ENCODE data around the gene SIGLEC1.

The SIGLEC1 gene

DNA sequence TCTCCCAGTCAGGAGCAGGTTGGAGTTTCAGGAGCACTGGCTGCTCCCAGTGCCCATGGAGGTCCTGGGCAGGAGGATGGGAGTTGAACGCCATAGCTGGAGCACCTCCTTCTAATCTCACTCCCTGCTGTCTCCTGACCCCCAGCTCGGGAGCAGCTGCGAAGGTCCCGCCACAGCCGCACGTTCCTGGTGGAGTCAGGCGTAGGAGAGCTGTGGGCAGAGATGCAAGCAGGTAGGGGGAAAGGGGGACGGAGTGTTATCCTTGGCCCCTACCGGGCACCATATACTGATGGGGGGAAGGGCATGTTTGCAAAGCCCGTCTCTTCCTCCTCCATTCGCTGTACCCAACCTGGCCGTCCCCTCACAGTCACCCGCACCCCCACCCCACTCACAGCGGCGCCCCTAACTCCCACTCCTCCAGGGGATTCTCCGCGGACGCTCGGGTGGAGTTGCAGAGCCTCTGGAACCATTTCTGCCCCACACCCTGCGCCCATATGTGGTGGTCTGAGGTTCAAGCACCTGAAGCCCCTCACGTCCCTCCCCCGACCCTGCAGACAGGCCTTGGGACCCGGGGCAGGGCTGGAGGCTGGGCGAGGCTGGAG, 36.8 kb upstream of the SIGLEC1 start (continued):
- TF ChIP-seq, protein P1, sequence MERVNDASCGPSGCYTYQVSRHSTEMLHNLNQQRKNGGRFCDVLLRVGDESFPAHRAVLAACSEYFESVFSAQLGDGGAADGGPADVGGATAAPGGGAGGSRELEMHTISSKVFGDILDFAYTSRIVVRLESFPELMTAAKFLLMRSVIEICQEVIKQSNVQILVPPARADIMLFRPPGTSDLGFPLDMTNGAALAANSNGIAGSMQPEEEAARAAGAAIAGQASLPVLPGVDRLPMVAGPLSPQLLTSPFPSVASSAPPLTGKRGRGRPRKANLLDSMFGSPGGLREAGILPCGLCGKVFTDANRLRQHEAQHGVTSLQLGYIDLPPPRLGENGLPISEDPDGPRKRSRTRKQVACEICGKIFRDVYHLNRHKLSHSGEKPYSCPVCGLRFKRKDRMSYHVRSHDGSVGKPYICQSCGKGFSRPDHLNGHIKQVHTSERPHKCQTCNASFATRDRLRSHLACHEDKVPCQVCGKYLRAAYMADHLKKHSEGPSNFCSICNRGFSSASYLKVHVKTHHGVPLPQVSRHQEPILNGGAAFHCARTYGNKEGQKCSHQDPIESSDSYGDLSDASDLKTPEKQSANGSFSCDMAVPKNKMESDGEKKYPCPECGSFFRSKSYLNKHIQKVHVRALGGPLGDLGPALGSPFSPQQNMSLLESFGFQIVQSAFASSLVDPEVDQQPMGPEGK (CRISPR knock-in tag; IDR thresholded peaks at IDR 0.05; ENCODE audit: borderline replicate concordance) = no peak

DNA sequence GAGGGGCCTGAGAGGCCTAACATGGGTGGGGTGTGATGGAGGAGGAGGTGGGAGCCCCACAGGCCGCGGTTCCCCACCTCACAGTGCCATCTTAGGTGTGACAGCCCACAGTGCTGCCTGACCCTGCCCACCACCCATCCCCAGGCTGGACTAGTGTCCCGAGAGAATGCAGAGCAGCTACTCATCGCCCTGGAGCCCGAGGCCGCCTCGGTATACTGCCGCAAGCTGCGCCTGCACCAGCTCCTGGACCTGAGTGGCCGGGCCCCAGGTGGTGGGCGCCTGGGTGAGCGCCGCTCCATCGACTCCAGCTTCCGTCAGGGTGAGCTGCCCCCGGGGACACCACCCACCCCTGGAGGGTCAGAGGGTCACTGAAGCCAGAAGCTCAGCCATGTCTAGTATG, 35.7 kb upstream of the SIGLEC1 start:
- no peak for TF ChIP-seq TCF4 (CRISPR knock-in tag; IDR thresholded peaks at IDR 0.05; ENCODE audit: borderline replicate concordance)
- TF ChIP-seq SNAI2 (CRISPR knock-in tag; IDR thresholded peaks at IDR 0.05) = no peak
- TF ChIP-seq, protein P2, sequence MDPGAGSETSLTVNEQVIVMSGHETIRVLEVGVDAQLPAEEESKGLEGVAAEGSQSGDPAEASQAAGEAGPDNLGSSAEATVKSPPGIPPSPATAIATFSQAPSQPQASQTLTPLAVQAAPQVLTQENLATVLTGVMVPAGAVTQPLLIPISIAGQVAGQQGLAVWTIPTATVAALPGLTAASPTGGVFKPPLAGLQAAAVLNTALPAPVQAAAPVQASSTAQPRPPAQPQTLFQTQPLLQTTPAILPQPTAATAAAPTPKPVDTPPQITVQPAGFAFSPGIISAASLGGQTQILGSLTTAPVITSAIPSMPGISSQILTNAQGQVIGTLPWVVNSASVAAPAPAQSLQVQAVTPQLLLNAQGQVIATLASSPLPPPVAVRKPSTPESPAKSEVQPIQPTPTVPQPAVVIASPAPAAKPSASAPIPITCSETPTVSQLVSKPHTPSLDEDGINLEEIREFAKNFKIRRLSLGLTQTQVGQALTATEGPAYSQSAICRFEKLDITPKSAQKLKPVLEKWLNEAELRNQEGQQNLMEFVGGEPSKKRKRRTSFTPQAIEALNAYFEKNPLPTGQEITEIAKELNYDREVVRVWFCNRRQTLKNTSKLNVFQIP (CRISPR knock-in tag; IDR thresholded peaks at IDR 0.05; ENCODE audit: borderline replicate concordance, low read depth) = no peak
- no peak for TF ChIP-seq ZFP3 (CRISPR knock-in tag; IDR thresholded peaks at IDR 0.05)
- no peak for TF ChIP-seq PPARA (CRISPR knock-in tag; IDR thresholded peaks at IDR 0.05; ENCODE audit: borderline replicate concordance)
- no peak for TF ChIP-seq ESRRG (CRISPR knock-in tag; IDR thresholded peaks at IDR 0.05)
- no peak for TF ChIP-seq ZNF565 (CRISPR knock-in tag; conservative IDR thresholded peaks at IDR 0.05; ENCODE audit: low read depth)
- TF ChIP-seq, protein P3, sequence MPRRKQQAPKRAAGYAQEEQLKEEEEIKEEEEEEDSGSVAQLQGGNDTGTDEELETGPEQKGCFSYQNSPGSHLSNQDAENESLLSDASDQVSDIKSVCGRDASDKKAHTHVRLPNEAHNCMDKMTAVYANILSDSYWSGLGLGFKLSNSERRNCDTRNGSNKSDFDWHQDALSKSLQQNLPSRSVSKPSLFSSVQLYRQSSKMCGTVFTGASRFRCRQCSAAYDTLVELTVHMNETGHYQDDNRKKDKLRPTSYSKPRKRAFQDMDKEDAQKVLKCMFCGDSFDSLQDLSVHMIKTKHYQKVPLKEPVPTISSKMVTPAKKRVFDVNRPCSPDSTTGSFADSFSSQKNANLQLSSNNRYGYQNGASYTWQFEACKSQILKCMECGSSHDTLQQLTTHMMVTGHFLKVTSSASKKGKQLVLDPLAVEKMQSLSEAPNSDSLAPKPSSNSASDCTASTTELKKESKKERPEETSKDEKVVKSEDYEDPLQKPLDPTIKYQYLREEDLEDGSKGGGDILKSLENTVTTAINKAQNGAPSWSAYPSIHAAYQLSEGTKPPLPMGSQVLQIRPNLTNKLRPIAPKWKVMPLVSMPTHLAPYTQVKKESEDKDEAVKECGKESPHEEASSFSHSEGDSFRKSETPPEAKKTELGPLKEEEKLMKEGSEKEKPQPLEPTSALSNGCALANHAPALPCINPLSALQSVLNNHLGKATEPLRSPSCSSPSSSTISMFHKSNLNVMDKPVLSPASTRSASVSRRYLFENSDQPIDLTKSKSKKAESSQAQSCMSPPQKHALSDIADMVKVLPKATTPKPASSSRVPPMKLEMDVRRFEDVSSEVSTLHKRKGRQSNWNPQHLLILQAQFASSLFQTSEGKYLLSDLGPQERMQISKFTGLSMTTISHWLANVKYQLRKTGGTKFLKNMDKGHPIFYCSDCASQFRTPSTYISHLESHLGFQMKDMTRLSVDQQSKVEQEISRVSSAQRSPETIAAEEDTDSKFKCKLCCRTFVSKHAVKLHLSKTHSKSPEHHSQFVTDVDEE (CRISPR knock-in tag; IDR thresholded peaks at IDR 0.05) = no peak
- TF ChIP-seq RARB (CRISPR knock-in tag; IDR thresholded peaks at IDR 0.05) = no peak

DNA sequence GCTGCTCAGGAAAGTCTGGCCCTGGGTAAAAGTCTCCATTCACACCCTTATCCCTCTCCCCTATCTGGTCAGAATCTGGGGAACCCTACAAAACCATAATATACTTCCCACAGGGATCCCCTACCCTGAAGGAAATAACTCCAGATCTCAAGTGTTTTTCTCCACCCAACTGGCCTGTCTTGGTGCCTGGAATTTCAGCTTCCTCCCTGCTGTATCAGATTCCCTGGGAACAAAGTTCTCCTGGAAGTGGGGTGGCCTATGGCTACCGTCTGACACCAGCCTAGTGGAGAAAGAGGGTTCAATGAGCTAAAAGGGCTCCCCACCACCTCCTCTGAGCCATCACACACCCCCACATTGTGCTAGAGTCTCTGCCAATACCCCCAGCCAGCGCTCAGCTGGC, 35.1 kb upstream of the SIGLEC1 start:
- no peak for ATAC-seq
- no peak for TF ChIP-seq GLIS3 (CRISPR knock-in tag; IDR thresholded peaks at IDR 0.05)
- no peak for TF ChIP-seq SNAI2 (CRISPR knock-in tag; IDR thresholded peaks at IDR 0.05)
- no peak for TF ChIP-seq ZFP30 (CRISPR knock-in tag; IDR thresholded peaks at IDR 0.05)
- TF ChIP-seq, protein P1 (CRISPR knock-in tag; IDR thresholded peaks at IDR 0.05; ENCODE audit: borderline replicate concordance) = no peak
- TF ChIP-seq TOX (CRISPR knock-in tag; IDR thresholded peaks at IDR 0.05; ENCODE audit: borderline replicate concordance) = no peak
- no peak for TF ChIP-seq ZNF565 (CRISPR knock-in tag; conservative IDR thresholded peaks at IDR 0.05; ENCODE audit: low read depth)
- no peak for TF ChIP-seq RARB (CRISPR knock-in tag; IDR thresholded peaks at IDR 0.05)
- TF ChIP-seq ISL1 (CRISPR knock-in tag; IDR thresholded peaks at IDR 0.05) = no peak
- TF ChIP-seq OSR1 (CRISPR knock-in tag; IDR thresholded peaks at IDR 0.05) = no peak
- TF ChIP-seq CSDC2 (CRISPR knock-in tag; IDR thresholded peaks at IDR 0.05) = no peak
- TF ChIP-seq ESRRG (CRISPR knock-in tag; IDR thresholded peaks at IDR 0.05) = no peak
- no peak for TF ChIP-seq ZNF8 (CRISPR knock-in tag; IDR thresholded peaks at IDR 0.05)
- no peak for TF ChIP-seq ZFP3 (CRISPR knock-in tag; IDR thresholded peaks at IDR 0.05)
- no peak for TF ChIP-seq BACH2 (CRISPR knock-in tag; IDR thresholded peaks at IDR 0.05; ENCODE audit: borderline replicate concordance)
- no peak for TF ChIP-seq ZNF70 (CRISPR knock-in tag; IDR thresholded peaks at IDR 0.05)
- TF ChIP-seq ZC3H10 (CRISPR knock-in tag; IDR thresholded peaks at IDR 0.05) = no peak

More for the DNA sequence above, 35.7 kb upstream of the SIGLEC1 start:
- no peak for ATAC-seq

DNA sequence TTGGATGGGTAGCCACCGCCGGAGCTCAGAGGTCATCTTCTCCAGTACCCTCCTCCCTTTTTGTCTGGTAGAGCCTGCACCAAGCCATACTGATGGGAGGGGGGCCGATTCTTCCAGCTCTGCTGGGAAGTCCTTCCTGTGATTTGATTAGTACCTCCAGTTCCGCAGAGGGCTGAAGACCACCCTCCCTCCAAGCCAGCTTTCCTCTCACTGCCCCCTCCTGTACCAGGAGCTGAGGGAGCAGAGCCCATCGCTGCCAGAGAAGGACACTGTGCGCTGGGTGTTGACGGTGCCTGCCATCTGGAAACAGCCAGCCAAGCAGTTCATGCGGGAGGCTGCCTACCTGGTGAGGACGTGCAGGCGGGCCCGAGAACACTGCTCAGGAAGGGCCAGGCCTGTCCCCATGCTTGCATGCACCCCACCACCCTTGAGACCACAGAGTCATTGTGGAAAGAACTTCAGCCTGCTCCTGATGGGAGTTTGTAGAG, 33.3 kb upstream of the SIGLEC1 start:
- no peak for TF ChIP-seq ZFP30 (CRISPR knock-in tag; IDR thresholded peaks at IDR 0.05)
- no peak for TF ChIP-seq ARNTL (CRISPR knock-in tag; IDR thresholded peaks at IDR 0.05; ENCODE audit: borderline replicate concordance, low read depth)
- no peak for TF ChIP-seq TOX (CRISPR knock-in tag; IDR thresholded peaks at IDR 0.05; ENCODE audit: borderline replicate concordance)
- ATAC-seq = no peak

Measured in SK-N-SH treated with all-trans-retinoic acid at 6 μM for 48 hours (cell line).